Activated naive CD8-positive, alpha-beta T cell treated with anti-CD3 and anti-CD28 coated beads, Interleukin-2, amount 50 U/mL, for 16 hours (primary cell): ENCODE measurements around the gene FGF12.

Experiments
- DNase-seq: peaks from one replicate; pipeline ENCODE4 v3.0.0-alpha.2; 2020; ENCODE audit warnings: low read depth, low spot score

FGF12 gene

GRCh38 chr3:192413461-192413860, 313.9 kb downstream of the FGF12 start:
- DNase-seq, result no peak

- no peak for DNase-seq
Measured at GRCh38 chr3:192410684-192410960, 316.7 kb downstream of the FGF12 start.

- no peak for DNase-seq
Measured at GRCh38 chr3:192409838-192410683, 317.3 kb downstream of the FGF12 start.

GRCh38 chr3:192409201-192409837, 318.0 kb downstream of the FGF12 start:
- no peak for DNase-seq

GRCh38 chr3:192408647-192409200, 318.6 kb downstream of the FGF12 start:
- no peak for DNase-seq

- no peak for DNase-seq
Measured at GRCh38 chr3:192408007-192408646, 319.2 kb downstream of the FGF12 start.

GRCh38 chr3:192399767-192400166, 327.6 kb downstream of the FGF12 start:
- no peak for DNase-seq

GRCh38 chr3:192397012-192397411, 330.3 kb downstream of the FGF12 start:
- no peak for DNase-seq

GRCh38 chr3:192395506-192395905, 331.8 kb downstream of the FGF12 start:
- DNase-seq, result no peak

- DNase-seq, result no peak
Measured at GRCh38 chr3:192392986-192393385, 334.4 kb downstream of the FGF12 start.

- DNase-seq, result no peak
Measured at GRCh38 chr3:192382861-192383260, 344.5 kb downstream of the FGF12 start.

GRCh38 chr3:192373586-192373985, 353.8 kb downstream of the FGF12 start:
- DNase-seq, result no peak

- no peak for DNase-seq
Measured at GRCh38 chr3:192373032-192373431, 354.3 kb downstream of the FGF12 start.

GRCh38 chr3:192372616-192373015, 354.7 kb downstream of the FGF12 start:
- no peak for DNase-seq

- no peak for DNase-seq
Measured at GRCh38 chr3:192371870-192372400, 355.4 kb downstream of the FGF12 start.

- DNase-seq, result no peak
Measured at GRCh38 chr3:192367616-192368015, 359.7 kb downstream of the FGF12 start.

GRCh38 chr3:192366916-192367315, 360.4 kb downstream of the FGF12 start:
- DNase-seq, result no peak

GRCh38 chr3:192365571-192365970, 361.8 kb downstream of the FGF12 start:
- DNase-seq, result no peak

GRCh38 chr3:192364316-192364715, 363.0 kb downstream of the FGF12 start:
- DNase-seq, result no peak

GRCh38 chr3:192354687-192355086, 372.7 kb downstream of the FGF12 start:
- no peak for DNase-seq

GRCh38 chr3:192352142-192352541, 375.2 kb downstream of the FGF12 start:
- no peak for DNase-seq

- DNase-seq, result no peak
Measured at GRCh38 chr3:192351441-192351840, 375.9 kb downstream of the FGF12 start.
